ENCODE measurements around the gene INO80D.
"Not testable (repeated sequence)": the region's sequence is repeated elsewhere in the genome, so short reads cannot be mapped to it uniquely, and the experiment has no call there.

The INO80D gene

DNA sequence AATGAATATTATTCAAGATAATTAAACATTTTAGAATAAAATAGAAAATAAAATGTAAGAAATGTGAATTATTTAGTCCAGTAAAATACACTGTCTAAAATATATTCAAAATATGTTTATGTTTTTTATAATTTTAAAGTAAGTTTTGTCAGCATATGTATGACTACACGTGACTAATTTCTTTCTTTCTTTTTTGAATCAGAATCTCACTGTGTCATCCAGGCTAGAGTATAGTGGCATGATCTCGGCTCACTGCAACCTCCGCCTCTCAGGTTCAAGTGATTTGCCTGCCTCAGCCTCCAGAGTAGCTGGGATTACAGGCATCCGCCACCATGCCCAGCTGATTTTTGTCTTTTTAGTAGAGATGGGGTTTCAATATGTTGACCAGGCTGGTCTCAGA is 19.1 kb upstream of the INO80D start:
- WGBS, 2 experiments, result 93 to 96% methylated on average over 4 of the region's 4 CpGs
- Histone ChIP-seq H3K36me3 (ENCODE audit: control insufficient read depth, insufficient read depth, low read length) (no peaks in the 10 kb centered on the region), H3K4me1 (ENCODE audit: control insufficient read depth, insufficient read depth, low read length) (no peaks in the 10 kb centered on the region), H3K27me3 (ENCODE audit: control insufficient read depth, insufficient read depth, low read length, poor library complexity, severe bottlenecking) (no peaks in the 10 kb centered on the region), H3K9me3 (ENCODE audit: control insufficient read depth, low read length) (no peaks in the 10 kb centered on the region), H3K4me3 (ENCODE audit: insufficient read depth, low read depth, low read length) (no peak overlapping the region), H3K27ac (ENCODE audit: insufficient read depth, low read depth, low read length, poor library complexity, severe bottlenecking) (no peak overlapping the region)

DNA sequence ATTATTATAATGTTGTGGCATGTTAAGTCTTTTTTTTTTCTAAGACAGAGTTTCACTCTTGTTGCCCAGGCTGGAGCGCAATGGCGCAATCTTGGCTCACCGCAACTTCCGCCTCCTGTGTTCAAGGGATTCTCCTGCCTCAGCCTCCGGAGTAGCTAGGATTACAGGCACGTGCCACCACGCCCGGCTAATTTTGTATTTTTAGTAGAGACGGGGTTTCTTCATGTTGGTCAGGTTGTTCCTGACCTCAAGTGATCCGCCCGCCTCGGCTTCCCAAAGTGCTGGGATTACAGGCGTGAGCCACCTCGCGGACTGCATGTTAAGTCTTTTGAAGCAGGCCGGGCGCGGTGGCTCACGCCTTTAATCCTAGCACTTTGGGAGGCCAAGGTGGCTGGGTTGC is 12.9 kb upstream of the INO80D start:
- H3K27ac ChIP-seq (ENCODE audit: insufficient read depth, low read depth, low read length, poor library complexity, severe bottlenecking); H3K9me3 ChIP-seq (ENCODE audit: control insufficient read depth, low read length); H3K36me3 ChIP-seq (ENCODE audit: control insufficient read depth, insufficient read depth, low read length); H3K4me3 ChIP-seq (ENCODE audit: insufficient read depth, low read depth, low read length); H3K4me1 ChIP-seq (ENCODE audit: control insufficient read depth, insufficient read depth, low read length); H3K27me3 ChIP-seq (ENCODE audit: control insufficient read depth, insufficient read depth, low read length, poor library complexity, severe bottlenecking): not testable (repeated sequence)
- WGBS, 2 experiments, result 94 to 96% methylated on average over 19 of the region's 19 CpGs

DNA sequence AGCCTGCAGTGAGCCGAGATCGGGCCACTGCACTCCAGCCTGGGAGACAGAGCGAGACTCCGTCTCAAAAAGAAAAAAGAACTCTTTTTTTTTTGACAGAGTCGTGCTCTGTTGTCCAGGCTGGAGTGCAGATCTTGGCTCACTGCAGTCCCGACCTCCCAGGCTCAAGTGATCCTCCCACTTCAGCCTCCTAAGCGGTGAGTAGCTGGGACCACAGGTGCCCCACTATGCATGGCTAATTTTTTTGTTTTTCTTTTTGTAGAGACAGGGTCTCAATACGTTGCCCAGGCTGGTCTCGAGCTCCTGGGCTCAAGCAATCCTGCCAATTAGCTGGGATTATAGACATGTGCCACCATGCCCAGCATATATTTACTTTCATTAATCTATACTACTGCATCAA is 12.5 kb upstream of the INO80D start:
- no peak overlapping the region for H3K27ac ChIP-seq (ENCODE audit: insufficient read depth, low read depth, low read length, poor library complexity, severe bottlenecking)
- H3K36me3 ChIP-seq (ENCODE audit: control insufficient read depth, insufficient read depth, low read length), result no peaks in the 10 kb centered on the region
- H3K4me3 ChIP-seq (ENCODE audit: insufficient read depth, low read depth, low read length), result no peak overlapping the region
- WGBS, 2 experiments, result 93 to 96% methylated on average over 9 of the region's 9 CpGs
- no peaks in the 10 kb centered on the region for H3K4me1 ChIP-seq (ENCODE audit: control insufficient read depth, insufficient read depth, low read length)
- no peaks in the 10 kb centered on the region for H3K9me3 ChIP-seq (ENCODE audit: control insufficient read depth, low read length)
- H3K27me3 ChIP-seq (ENCODE audit: control insufficient read depth, insufficient read depth, low read length, poor library complexity, severe bottlenecking), result no peaks in the 10 kb centered on the region

DNA sequence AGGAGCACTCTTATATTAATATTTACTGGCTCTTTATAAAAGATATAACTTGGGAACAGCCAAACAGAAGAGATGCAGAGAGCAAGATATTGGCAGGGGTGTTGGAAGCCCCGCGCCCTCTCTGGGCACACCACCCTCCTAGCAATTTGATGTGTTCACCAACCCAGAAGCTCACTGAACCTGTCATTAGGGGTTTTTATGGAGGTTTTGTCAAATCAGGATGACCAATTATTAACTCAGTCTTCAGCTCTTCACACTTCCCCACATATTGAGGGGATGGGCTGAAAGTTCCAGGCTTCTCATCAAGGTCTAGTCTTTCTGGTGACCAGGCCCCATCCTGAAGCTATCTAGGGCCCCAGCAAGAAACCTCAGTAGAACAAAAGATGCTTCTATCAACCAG is 10.9 kb upstream of the INO80D start:
- no peaks in the 10 kb centered on the region for H3K4me1 ChIP-seq (ENCODE audit: control insufficient read depth, insufficient read depth, low read length)
- no peak overlapping the region for H3K4me3 ChIP-seq (ENCODE audit: insufficient read depth, low read depth, low read length)
- no peak overlapping the region for H3K27ac ChIP-seq (ENCODE audit: insufficient read depth, low read depth, low read length, poor library complexity, severe bottlenecking)
- no peaks in the 10 kb centered on the region for H3K9me3 ChIP-seq (ENCODE audit: control insufficient read depth, low read length)
- 88 to 93% methylated on average over 2 of the region's 2 CpGs for WGBS, 2 experiments
- no peaks in the 10 kb centered on the region for H3K27me3 ChIP-seq (ENCODE audit: control insufficient read depth, insufficient read depth, low read length, poor library complexity, severe bottlenecking)
- no peaks in the 10 kb centered on the region for H3K36me3 ChIP-seq (ENCODE audit: control insufficient read depth, insufficient read depth, low read length)

DNA sequence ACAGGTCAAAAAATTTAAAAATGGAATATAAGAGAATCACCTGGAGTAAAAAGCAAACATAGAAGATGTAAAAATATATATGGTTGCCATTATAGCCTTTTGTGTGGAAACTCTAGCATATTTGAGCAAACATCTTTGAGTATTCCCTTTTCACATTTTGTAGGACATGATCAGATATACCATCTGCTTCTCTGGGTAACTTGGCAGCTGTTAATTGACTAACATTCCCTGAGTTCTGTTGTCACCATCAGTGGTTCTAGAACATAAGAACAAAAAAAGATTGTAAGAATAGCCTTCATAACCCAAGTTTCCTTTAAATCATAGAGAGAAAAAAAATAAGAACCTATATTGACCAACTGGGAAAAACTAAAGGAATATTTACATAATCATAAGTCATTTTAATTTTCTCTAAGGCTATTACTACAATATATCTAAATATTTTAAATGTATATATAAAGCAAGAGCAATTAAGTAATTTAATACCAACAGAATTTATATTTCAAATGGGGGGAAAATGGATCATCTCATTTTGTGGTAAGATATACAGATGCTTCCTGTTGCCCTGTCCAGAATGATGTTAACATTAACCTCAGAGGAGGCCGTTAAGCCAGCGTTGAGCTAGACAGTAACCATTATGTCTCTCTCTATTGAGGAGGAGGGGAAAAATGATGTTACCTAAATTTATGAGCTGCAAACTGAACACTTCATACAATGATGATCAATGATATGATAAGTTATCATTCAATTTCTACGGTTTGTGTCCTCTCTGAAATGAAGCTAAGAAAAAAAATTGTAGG is 9.8 kb upstream of the INO80D start:
- H3K36me3 ChIP-seq (ENCODE audit: control insufficient read depth, insufficient read depth, low read length), result no peaks in the 10 kb centered on the region
- no peak overlapping the region for H3K27ac ChIP-seq (ENCODE audit: insufficient read depth, low read depth, low read length, poor library complexity, severe bottlenecking)
- 95 to 96% methylated on average over 3 of the region's 3 CpGs for WGBS, 2 experiments
- H3K4me3 ChIP-seq (ENCODE audit: insufficient read depth, low read depth, low read length), result no peak overlapping the region
- no peaks in the 10 kb centered on the region for H3K4me1 ChIP-seq (ENCODE audit: control insufficient read depth, insufficient read depth, low read length)
- no peaks in the 10 kb centered on the region for H3K27me3 ChIP-seq (ENCODE audit: control insufficient read depth, insufficient read depth, low read length, poor library complexity, severe bottlenecking)
- no peaks in the 10 kb centered on the region for H3K9me3 ChIP-seq (ENCODE audit: control insufficient read depth, low read length)

DNA sequence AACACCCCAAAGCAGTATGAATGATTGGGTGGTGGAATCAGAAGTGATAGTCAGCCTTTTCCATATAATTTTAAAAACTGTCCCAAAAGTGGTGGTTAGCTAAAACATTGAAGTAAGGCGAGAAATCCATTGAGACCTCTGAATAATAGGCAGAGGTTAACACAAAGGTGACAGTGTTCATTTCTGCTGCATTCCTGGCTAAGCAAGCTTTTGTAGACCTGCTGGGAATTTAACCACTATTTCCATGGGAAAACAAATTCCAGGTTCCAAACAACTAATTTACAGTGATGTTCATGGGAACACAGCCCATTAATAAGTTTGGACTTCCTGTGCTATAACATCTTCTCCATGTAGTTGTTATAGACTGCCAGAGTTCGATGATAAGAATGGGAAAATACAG is 6.3 kb upstream of the INO80D start:
- Histone ChIP-seq H3K27ac (ENCODE audit: insufficient read depth, low read depth, low read length, poor library complexity, severe bottlenecking) (no peak overlapping the region), H3K36me3 (ENCODE audit: control insufficient read depth, insufficient read depth, low read length) (no peaks in the 10 kb centered on the region), H3K4me3 (ENCODE audit: insufficient read depth, low read depth, low read length) (no peak overlapping the region), H3K4me1 (ENCODE audit: control insufficient read depth, insufficient read depth, low read length) (no peaks in the 10 kb centered on the region), H3K9me3 (ENCODE audit: control insufficient read depth, low read length) (no peaks in the 10 kb centered on the region), H3K27me3 (ENCODE audit: control insufficient read depth, insufficient read depth, low read length, poor library complexity, severe bottlenecking) (no peaks in the 10 kb centered on the region)
- WGBS, 2 experiments, result 88 to 91% methylated on average over 1 to 2 of the region's 2 CpGs

DNA sequence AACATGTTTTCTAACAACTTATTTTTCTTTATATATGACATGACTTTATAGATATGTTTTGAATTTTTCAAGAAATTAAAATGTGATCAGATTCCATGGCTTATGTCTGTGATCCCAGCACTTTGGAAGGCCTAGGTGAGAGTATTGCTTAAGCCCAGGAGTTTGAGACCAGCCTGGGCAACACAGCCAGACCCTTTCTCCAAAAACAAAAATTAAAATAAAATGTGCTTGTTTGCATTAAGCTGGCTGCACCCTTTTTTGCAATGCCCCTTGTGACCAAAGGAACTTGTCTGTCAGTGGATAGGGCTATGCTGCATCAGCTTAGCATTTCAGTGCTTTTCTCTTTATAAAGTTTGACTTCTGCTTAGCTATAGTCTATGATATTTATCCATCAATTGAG is 2.3 kb upstream of the INO80D start:
- H3K4me1 ChIP-seq (ENCODE audit: control insufficient read depth, insufficient read depth, low read length), result peaks cover 3% of the 10 kb centered on the region
- H3K4me3 ChIP-seq (ENCODE audit: insufficient read depth, low read depth, low read length), result no peak overlapping the region
- H3K27ac ChIP-seq (ENCODE audit: insufficient read depth, low read depth, low read length, poor library complexity, severe bottlenecking), result no peak overlapping the region
- no peaks in the 10 kb centered on the region for H3K9me3 ChIP-seq (ENCODE audit: control insufficient read depth, low read length)
- no peaks in the 10 kb centered on the region for H3K27me3 ChIP-seq (ENCODE audit: control insufficient read depth, insufficient read depth, low read length, poor library complexity, severe bottlenecking)
- H3K36me3 ChIP-seq (ENCODE audit: control insufficient read depth, insufficient read depth, low read length), result no peaks in the 10 kb centered on the region

DNA sequence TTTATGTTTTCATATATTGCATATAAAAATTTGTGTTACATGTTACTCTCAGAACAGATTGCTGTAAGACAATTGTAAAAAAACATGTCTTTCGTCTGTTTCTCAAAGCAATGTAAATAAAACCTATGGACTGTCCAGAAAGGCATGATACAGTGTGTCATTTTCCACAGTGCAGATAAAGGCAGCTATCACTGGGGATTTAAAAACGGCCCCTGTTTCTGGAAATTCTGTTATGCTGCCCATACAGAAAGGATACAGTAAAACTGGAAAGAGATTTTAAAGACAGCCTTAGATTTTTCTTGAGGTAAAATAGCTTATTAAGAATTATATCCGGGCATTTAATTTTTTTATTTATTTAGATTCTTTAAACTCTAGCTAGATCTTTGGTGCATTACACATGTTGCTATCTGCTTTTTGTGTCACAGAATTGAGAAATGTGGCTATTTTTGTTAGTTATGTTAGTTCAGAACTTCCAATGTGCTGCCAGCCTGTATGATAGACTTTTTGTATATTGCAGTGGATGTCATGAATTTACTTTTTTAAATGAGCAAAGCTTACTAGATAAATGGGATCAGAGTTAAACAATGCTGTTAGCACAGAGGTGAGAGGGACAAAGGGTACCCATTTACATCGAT is 859 bp upstream of the INO80D start:
- H3K36me3 ChIP-seq (ENCODE audit: control insufficient read depth, insufficient read depth, low read length), result no peaks in the 10 kb centered on the region
- 18% methylated on average over 3 of the region's 4 CpGs for WGBS, 2 experiments
- no peaks in the 10 kb centered on the region for H3K9me3 ChIP-seq (ENCODE audit: control insufficient read depth, low read length)
- no peaks in the 10 kb centered on the region for H3K27me3 ChIP-seq (ENCODE audit: control insufficient read depth, insufficient read depth, low read length, poor library complexity, severe bottlenecking)
- H3K4me3 ChIP-seq (ENCODE audit: insufficient read depth, low read depth, low read length), result peak overlapping the region; percentile 55
- no peak overlapping the region for H3K27ac ChIP-seq (ENCODE audit: insufficient read depth, low read depth, low read length, poor library complexity, severe bottlenecking)
- peaks cover 3% of the 10 kb centered on the region for H3K4me1 ChIP-seq (ENCODE audit: control insufficient read depth, insufficient read depth, low read length)

DNA sequence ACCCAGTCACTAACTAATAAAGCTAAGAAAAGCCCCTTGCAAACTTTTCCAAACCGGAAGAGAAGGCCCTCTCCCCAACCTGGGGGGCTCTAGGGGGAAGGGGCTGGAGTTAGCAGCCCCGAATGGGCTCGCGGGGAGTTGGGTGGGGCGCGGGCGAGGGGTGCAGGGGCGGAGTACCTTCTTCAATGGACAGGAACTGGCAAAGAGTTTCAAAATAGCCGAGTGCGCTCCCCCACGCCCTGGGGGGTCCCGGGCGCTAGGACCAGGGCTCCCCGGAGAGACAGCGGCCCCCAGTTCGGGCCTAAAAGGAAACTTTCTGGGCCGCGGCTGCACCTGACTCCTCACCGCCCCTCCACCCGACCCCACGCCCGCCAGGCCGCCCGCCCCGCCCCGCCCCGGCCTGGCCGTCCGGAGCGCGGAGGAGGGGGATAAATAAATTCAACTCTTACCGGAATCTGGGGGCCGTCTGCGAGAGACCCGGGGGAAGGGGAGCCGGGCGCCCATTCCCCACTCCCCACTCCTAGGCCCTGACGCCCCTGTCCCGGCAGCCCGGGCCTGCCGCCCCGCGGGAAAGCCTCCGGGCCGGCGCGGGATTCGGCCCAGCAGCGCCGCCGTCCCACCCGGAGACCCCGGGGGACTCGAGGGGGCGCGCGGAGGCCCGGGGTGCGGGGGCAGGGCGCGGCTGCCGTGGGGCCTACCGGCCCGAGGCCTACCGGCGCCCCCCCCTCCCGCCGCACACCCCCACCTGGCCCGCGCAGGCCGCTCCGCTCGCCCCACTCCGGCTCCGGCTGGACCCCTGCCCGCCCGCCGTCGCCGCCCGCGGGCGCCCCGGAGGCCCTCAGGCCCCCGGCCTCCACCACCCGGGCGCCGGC is 868 bp downstream of the INO80D start:
- Histone ChIP-seq H3K4me1 (ENCODE audit: control insufficient read depth, insufficient read depth, low read length) (peaks cover 3% of the 10 kb centered on the region), H3K27ac (ENCODE audit: insufficient read depth, low read depth, low read length, poor library complexity, severe bottlenecking) (peak overlapping the region; percentile 94), H3K36me3 (ENCODE audit: control insufficient read depth, insufficient read depth, low read length) (no peaks in the 10 kb centered on the region), H3K9me3 (ENCODE audit: control insufficient read depth, low read length) (no peaks in the 10 kb centered on the region), H3K4me3 (ENCODE audit: insufficient read depth, low read depth, low read length) (peak overlapping the region; percentile 55), H3K27me3 (ENCODE audit: control insufficient read depth, insufficient read depth, low read length, poor library complexity, severe bottlenecking) (no peaks in the 10 kb centered on the region)
- 0% methylated on average over 88 of the region's 88 CpGs for WGBS, 2 experiments

DNA sequence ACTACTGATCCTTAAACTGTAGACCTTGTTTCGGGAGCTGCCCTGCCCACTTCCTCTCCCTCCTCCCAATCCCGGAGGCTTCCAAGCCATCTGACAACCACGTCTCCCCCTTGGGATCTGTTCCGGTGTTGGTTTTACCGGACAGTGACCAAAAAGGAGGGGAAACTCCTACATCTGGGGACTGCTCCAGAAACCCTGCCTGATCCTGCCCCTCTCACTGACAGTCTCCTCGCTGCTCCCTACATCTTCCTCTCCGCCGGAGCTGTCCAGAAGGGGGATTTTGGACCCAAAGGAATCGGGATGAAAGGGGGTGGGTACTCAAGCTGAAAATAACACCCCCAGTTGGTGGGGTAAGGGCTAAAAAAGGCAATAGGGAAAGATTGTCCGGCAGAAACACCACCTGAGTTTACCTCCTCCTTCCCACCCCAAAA is 1.5 kb downstream of the INO80D start:
- peak overlapping the region; percentile 47 for H3K27ac ChIP-seq (ENCODE audit: insufficient read depth, low read depth, low read length, poor library complexity, severe bottlenecking)
- no peaks in the 10 kb centered on the region for H3K36me3 ChIP-seq (ENCODE audit: control insufficient read depth, insufficient read depth, low read length)
- H3K4me1 ChIP-seq (ENCODE audit: control insufficient read depth, insufficient read depth, low read length), result peaks cover 5% of the 10 kb centered on the region
- WGBS, 2 experiments, result 0% methylated on average over 8 to 10 of the region's 10 CpGs
- no peaks in the 10 kb centered on the region for H3K27me3 ChIP-seq (ENCODE audit: control insufficient read depth, insufficient read depth, low read length, poor library complexity, severe bottlenecking)
- peak overlapping the region; percentile 55 for H3K4me3 ChIP-seq (ENCODE audit: insufficient read depth, low read depth, low read length)
- no peaks in the 10 kb centered on the region for H3K9me3 ChIP-seq (ENCODE audit: control insufficient read depth, low read length)
